Ectodermal cell (in vitro differentiated cells): Measurements from ENCODE around the gene PCBD1.

Source experiments
- H3K27ac ChIP-seq: 2 replicates; pipeline ENCODE4 v1.7.0; 2013; ENCODE audit warnings: mild to moderate bottlenecking, low read depth, low read length; ENCODE audit not compliant: insufficient read depth, poor library complexity, severe bottlenecking
- H3K27me3 ChIP-seq: 2 replicates; pipeline ENCODE4 v1.7.0; 2013; ENCODE audit warnings: mild to moderate bottlenecking, low read length; ENCODE audit not compliant: insufficient read depth, control insufficient read depth, poor library complexity, severe bottlenecking
- H3K36me3 ChIP-seq: one replicate; pipeline ENCODE4 v1.7.0; 2013; ENCODE audit warnings: low read length; ENCODE audit not compliant: control insufficient read depth, insufficient read depth
- H3K4me1 ChIP-seq: one replicate; pipeline ENCODE4 v1.7.0; 2013; ENCODE audit warnings: low read length; ENCODE audit not compliant: control insufficient read depth, insufficient read depth
- H3K4me3 ChIP-seq: 2 replicates; pipeline ENCODE4 v1.7.0; 2013; ENCODE audit warnings: low read depth, low read length, control low read depth; ENCODE audit not compliant: insufficient read depth
- H3K9me3 ChIP-seq: 2 replicates; pipeline ENCODE4 v1.7.0; 2013; ENCODE audit warnings: mild to moderate bottlenecking, low read length, moderate library complexity; ENCODE audit not compliant: control insufficient read depth
- WGBS, 2 experiments: methylation state at CpG; one replicate each; pipeline ENCODE4 v1.1.7; 2013; ENCODE audit warnings: missing lambda C conversion rate in 2 of 2; 5-methylcytosine and 5-hydroxymethylcytosine counted together

Gene PCBD1

GRCh38 chr10:70834441-70835151 is 53.8 kb downstream of the PCBD1 start:
- H3K4me1 ChIP-seq = no peaks in the 10 kb centered on the region
- H3K9me3 ChIP-seq = no peaks in the 10 kb centered on the region
- WGBS, 2 experiments = 90 to 91% methylated on average over 7 of the region's 7 CpGs
- H3K4me3 ChIP-seq = no peak overlapping the region
- H3K27me3 ChIP-seq = no peaks in the 10 kb centered on the region
- no peak overlapping the region for H3K27ac ChIP-seq
- H3K36me3 ChIP-seq = peaks cover 11% of the 10 kb centered on the region

GRCh38 chr10:70834021-70834420 is 54.3 kb downstream of the PCBD1 start:
- Histone ChIP-seq H3K27me3 (no peaks in the 10 kb centered on the region), H3K9me3 (no peaks in the 10 kb centered on the region), H3K4me3 (no peak overlapping the region), H3K27ac (no peak overlapping the region), H3K4me1 (no peaks in the 10 kb centered on the region), H3K36me3 (peaks cover 11% of the 10 kb centered on the region)
- 96 to 98% methylated on average over 5 of the region's 5 CpGs for WGBS, 2 experiments

- H3K27ac ChIP-seq = no peak overlapping the region
- 95 to 100% methylated on average over 2 of the region's 2 CpGs for WGBS, 2 experiments
- no peaks in the 10 kb centered on the region for H3K27me3 ChIP-seq
- no peak overlapping the region for H3K4me3 ChIP-seq
- H3K36me3 ChIP-seq = peaks cover 11% of the 10 kb centered on the region
- no peaks in the 10 kb centered on the region for H3K4me1 ChIP-seq
- no peaks in the 10 kb centered on the region for H3K9me3 ChIP-seq
Observed at GRCh38 chr10:70833601-70834000, 54.8 kb downstream of the PCBD1 start.
